Calu3 (cell line): Measurements from ENCODE around the gene DPEP2. TPM values are rescaled to one million over a fixed set of nuclear protein-coding genes. Genes with fewer than 3 reads are reported as not detected.
"Not testable (repeated sequence)": the region's sequence is repeated elsewhere in the genome, so short reads cannot be mapped to it uniquely, and the experiment has no call there.

Experiments
- BruUV-seq: library from RNA; stranded (reverse); fragments of 400-500 nt; replicated peaks from 2 replicates; lab custom pipeline; 2021; lab: Mats Ljungman, UMichigan
- CTCF ChIA-PET: fragments of 300-600 bp; sonication (Branson Sonifier 250); formaldehyde crosslinking; loops from one replicate; lab custom pipeline; 2022; ENCODE audit warnings: antibody characterized with exemption; lab: Charles Lee
- DNase-seq: peaks from one replicate; pipeline ENCODE4 v3.0.0; 2022
- H3K27ac Mint-ChIP-seq: one replicate; pipeline ENCODE4 v1.8.0; 2022; ENCODE audit warnings: mixed read lengths; ENCODE audit not compliant: unreplicated experiment
- H3K27me3 Mint-ChIP-seq: one replicate; pipeline ENCODE4 v1.8.0; 2022; ENCODE audit warnings: mixed read lengths; ENCODE audit not compliant: unreplicated experiment
- H3K36me3 Mint-ChIP-seq: one replicate; pipeline ENCODE4 v1.8.0; 2022; ENCODE audit warnings: mild to moderate bottlenecking, moderate library complexity, mixed read lengths; ENCODE audit not compliant: insufficient read depth, unreplicated experiment
- H3K4me1 Mint-ChIP-seq: one replicate; pipeline ENCODE4 v1.8.0; 2022; ENCODE audit warnings: mild to moderate bottlenecking, low read depth, mixed read lengths; ENCODE audit not compliant: unreplicated experiment
- H3K4me3 Mint-ChIP-seq: one replicate; pipeline ENCODE4 v1.8.0; 2022; ENCODE audit warnings: mild to moderate bottlenecking, low read depth, moderate library complexity, mixed read lengths; ENCODE audit not compliant: unreplicated experiment
- H3K9me3 Mint-ChIP-seq: one replicate; pipeline ENCODE4 v1.8.0; 2022; ENCODE audit warnings: low read depth, mixed read lengths; ENCODE audit not compliant: unreplicated experiment
- intact Hi-C: fragments of 100-400 bp; cut with micrococcal nuclease; formaldehyde crosslinking; loops from one replicate; pipeline ENCODE4 v1.10.0; 2022; ENCODE audit not compliant: unreplicated experiment
- total RNA-seq: library from RNA; stranded (reverse); gene quantifications from 2 replicates; pipeline ENCODE4 v1.2.3, GENCODE V29; 2022
- TF ChIP-seq, protein P1 (sequence below): fragments of 200-600 bp; IDR thresholded peaks from one replicate; pipeline ENCODE4 v1.8.0; 2022; ENCODE audit warnings: antibody characterized with exemption; ENCODE audit not compliant: unreplicated experiment

Gene DPEP2
- total RNA-seq, 1 experiment from 2014 or later = not detected

DNA sequence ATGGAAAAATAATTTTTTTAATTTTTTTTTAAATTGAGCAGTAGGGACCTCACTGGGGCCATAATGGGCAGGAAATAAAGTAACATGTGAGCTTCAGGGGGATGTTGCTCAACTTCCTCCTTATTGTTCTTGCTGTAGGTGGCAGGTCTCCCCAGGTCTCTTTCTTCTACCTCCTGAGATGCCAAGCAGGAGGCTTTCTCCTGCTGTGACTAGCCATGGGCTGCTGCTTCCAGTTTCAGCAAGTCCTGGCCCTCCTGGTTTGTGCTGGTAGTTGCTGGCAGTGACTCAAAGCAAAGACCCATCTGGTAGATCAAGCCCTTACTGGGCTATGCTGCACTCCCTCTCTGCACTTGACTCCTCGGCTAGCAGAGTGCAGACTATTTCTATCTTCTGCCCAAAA is 14.2 kb upstream of the DPEP2 start:
- no peak overlapping the region for H3K27ac Mint-ChIP-seq
- H3K36me3 Mint-ChIP-seq = no peaks in the 10 kb centered on the region
- TF ChIP-seq, protein P1, sequence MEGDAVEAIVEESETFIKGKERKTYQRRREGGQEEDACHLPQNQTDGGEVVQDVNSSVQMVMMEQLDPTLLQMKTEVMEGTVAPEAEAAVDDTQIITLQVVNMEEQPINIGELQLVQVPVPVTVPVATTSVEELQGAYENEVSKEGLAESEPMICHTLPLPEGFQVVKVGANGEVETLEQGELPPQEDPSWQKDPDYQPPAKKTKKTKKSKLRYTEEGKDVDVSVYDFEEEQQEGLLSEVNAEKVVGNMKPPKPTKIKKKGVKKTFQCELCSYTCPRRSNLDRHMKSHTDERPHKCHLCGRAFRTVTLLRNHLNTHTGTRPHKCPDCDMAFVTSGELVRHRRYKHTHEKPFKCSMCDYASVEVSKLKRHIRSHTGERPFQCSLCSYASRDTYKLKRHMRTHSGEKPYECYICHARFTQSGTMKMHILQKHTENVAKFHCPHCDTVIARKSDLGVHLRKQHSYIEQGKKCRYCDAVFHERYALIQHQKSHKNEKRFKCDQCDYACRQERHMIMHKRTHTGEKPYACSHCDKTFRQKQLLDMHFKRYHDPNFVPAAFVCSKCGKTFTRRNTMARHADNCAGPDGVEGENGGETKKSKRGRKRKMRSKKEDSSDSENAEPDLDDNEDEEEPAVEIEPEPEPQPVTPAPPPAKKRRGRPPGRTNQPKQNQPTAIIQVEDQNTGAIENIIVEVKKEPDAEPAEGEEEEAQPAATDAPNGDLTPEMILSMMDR = no peak
- no TSS peak for BruUV-seq
- intact Hi-C loops = no loop called here
- no peak overlapping the region for H3K4me3 Mint-ChIP-seq
- H3K4me1 Mint-ChIP-seq = no peaks in the 10 kb centered on the region
- no peak for DNase-seq
- H3K27me3 Mint-ChIP-seq = peaks cover 33% of the 10 kb centered on the region
- no peaks in the 10 kb centered on the region for H3K9me3 Mint-ChIP-seq
- CTCF ChIA-PET = interaction anchor here (0.5 to 1.0 kb wide), 2 partner anchors 8 to 9 kb away, joined by 3 to 4 read pairs; no protein-coding TSS in a partner anchor

DNA sequence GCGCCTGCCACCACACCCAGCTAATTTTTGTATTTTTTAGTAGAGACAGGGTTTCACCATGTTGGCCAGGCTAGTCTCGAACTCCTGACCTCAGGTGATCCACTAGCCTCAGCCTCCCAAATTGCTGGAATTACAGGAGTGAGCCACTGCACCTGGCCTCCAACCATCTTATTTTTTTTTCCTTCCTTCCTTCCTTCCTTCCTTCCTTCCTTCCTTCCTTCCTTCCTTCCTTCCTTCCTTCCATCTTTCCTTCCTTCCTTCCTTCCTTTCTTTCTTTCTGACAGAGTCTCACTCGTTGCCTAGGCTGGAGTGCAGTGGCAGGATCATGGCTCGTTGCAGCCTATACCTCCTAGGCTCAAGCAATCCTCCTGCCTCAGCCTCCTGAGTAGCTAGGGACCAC is 10.6 kb upstream of the DPEP2 start:
- H3K27me3 Mint-ChIP-seq = peaks cover 20% of the 10 kb centered on the region
- BruUV-seq, H3K4me3 Mint-ChIP-seq, intact Hi-C loops, H3K4me1 Mint-ChIP-seq, H3K36me3 Mint-ChIP-seq, DNase-seq, H3K27ac Mint-ChIP-seq, H3K9me3 Mint-ChIP-seq: not testable (repeated sequence)
- CTCF ChIA-PET = interaction anchor here (0.7 kb wide), 1 partner anchor 624 kb away, joined by 4 read pairs; no protein-coding TSS in a partner anchor

DNA sequence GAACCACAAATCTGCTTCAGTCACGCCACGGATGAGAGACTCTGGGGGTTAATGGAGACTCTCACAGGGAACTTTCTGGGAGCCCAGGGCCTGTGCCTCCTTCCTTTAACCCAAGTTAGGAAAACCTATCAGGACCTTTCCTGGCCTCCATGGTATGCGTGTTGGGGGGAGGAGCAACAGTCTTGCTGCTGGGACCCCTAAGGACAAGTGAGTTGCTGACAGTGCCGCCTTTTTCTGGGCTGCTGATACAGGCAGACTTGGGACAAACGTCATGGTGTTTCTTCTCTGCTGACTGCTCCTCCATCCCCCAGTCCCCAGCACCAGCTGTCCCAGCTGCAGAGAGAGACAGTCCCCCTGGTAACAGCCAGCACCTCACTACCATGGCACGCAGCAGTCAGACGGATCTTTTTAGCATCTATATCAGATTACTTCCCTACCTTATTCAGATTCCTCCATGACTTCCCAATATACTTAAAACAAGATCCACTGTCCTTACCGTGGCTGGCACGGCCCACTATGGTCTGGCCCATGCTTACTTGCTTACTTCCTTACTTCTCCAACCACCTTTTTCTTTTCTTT is 10.0 kb upstream of the DPEP2 start:
- Mint-ChIP-seq H3K4me3 (no peak overlapping the region), H3K27ac (no peak overlapping the region), H3K9me3 (no peaks in the 10 kb centered on the region), H3K4me1 (no peaks in the 10 kb centered on the region), H3K36me3 (no peaks in the 10 kb centered on the region), H3K27me3 (peaks cover 20% of the 10 kb centered on the region)
- CTCF ChIA-PET = no interaction called here
- TF ChIP-seq, protein P1 = no peak
- no TSS peak for BruUV-seq
- intact Hi-C loops = no loop called here
- DNase-seq = no peak

DNA sequence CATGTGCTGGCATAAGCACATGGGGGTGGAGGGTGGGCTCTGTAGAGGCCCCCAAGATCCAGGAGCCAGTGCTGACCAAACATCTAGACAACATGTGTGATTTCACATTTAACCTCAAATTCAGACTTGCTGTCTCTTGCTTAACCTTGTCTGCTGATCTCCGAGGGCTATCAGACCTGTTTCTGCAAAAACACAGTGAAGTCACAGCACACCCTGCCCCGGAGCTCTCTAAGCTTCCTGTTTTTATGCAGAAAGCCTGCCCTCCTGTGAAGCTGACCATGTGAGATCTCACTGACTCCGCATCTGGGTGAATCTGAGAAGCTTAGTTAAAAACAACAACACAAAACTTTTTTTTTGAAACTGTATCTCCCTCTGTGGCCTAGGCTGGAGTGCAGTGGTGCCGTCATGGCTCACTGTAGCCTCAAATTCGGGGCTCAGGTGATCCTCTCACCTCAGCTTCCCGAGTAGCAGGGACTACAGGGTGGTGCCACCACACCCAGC is 6.6 kb upstream of the DPEP2 start:
- CTCF ChIA-PET = interaction anchor here (1.0 to 1.1 kb wide), 3 partner anchors 8 to 17 kb away, joined by 3 to 5 read pairs (median 4); no protein-coding TSS in a partner anchor
- TF ChIP-seq, protein P1 = no peak
- no TSS peak for BruUV-seq
- intact Hi-C loops = no loop called here
- H3K27ac Mint-ChIP-seq = no peak overlapping the region
- H3K4me1 Mint-ChIP-seq = no peaks in the 10 kb centered on the region
- H3K4me3 Mint-ChIP-seq = no peak overlapping the region
- peaks cover 15% of the 10 kb centered on the region for H3K27me3 Mint-ChIP-seq
- no peaks in the 10 kb centered on the region for H3K36me3 Mint-ChIP-seq
- no peak for DNase-seq
- H3K9me3 Mint-ChIP-seq = no peaks in the 10 kb centered on the region

DNA sequence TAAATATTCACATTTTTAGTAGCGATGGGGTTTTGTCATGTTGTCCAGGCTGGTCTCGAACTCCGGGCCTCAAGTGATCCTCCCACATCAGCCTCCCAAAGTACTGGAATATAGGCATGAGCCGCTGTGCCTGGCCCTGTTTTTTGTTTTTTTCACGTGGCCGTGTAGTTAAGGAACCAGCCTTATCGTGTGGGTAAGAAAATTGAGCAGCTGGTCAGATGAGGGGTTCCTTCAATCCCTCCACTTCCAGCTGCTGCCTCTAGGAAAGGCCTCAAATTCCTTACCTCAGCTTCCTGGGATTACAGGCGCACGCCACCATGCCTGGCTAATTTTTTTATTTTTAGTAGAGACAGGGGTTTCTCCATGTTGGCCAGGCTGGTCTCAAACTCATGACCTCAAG is 5.9 kb upstream of the DPEP2 start:
- BruUV-seq = no TSS peak
- CTCF ChIA-PET = interaction anchor here (1.0 to 1.1 kb wide), 2 partner anchors 9 to 11 kb away, joined by 4 to 5 read pairs; no protein-coding TSS in a partner anchor

More for the DNA sequence above, 5.9 kb upstream of the DPEP2 start:
- Mint-ChIP-seq H3K4me1 (no peaks in the 10 kb centered on the region), H3K4me3 (no peak overlapping the region), H3K27me3 (peaks cover 11% of the 10 kb centered on the region), H3K36me3 (no peaks in the 10 kb centered on the region), H3K9me3 (no peaks in the 10 kb centered on the region), H3K27ac (no peak overlapping the region)
- TF ChIP-seq, protein P1 = no peak
- intact Hi-C loops = no loop called here
- no peak for DNase-seq
